IPS-18c (cell line): ENCODE measurements around the gene RPS6KA4.

Experiments used
- H3K4me3 ChIP-seq: 2 replicates; pipeline ENCODE4 v1.7.0; 2013; ENCODE audit warnings: low read depth, mild to moderate bottlenecking, low read length, moderate library complexity; ENCODE audit not compliant: insufficient read depth
- H3K9me3 ChIP-seq: one replicate; pipeline ENCODE4 v1.6.1; 2013; ENCODE audit warnings: mild to moderate bottlenecking, low read length, moderate library complexity; ENCODE audit not compliant: control insufficient read depth, insufficient read depth

RPS6KA4 gene

GRCh38 chr11:64356498-64357411, 2.2 kb upstream of the RPS6KA4 start:
- Histone ChIP-seq H3K4me3 (no peak overlapping the region), H3K9me3 (no peaks in the 10 kb centered on the region)

DNA sequence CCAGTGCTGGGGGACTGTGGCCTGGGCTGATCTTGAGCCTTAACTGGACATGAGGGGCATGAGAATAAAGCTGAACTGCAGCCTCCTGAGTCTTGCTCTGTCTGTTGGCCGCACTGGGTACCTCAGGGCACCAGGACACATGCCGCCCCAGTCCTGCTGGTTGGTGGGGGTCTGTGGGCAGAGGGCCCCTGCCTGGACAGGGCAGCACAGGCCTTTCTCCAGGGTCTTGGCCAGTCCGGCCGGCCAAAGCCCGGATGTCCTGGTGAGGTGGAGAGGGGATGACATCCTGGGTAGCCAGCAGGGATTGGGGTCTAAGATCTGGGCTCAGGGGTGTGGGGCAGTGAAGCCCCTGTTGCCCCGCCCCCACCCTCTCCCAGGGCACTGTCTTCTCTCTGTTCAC, 1.5 kb upstream of the RPS6KA4 start:
- H3K9me3 ChIP-seq, result no peaks in the 10 kb centered on the region
- H3K4me3 ChIP-seq, result no peak overlapping the region

- no peaks in the 10 kb centered on the region for H3K9me3 ChIP-seq
- peak overlapping the region; percentile 85; the same call in 1 of the 2 replicates for H3K4me3 ChIP-seq
These were observed 942 bp upstream of the RPS6KA4 start for GRCh38 chr11:64357904-64358535.

GRCh38 chr11:64358536-64358906, 441 bp upstream of the RPS6KA4 start:
- H3K4me3 ChIP-seq, result peak overlapping the region; percentile 85; the same call in 1 of the 2 replicates

GRCh38 chr11:64359712-64360445, 917 bp downstream of the RPS6KA4 start:
- Histone ChIP-seq H3K4me3 (peak overlapping the region; percentile 85), H3K9me3 (no peaks in the 10 kb centered on the region)

More at GRCh38 chr11:64358536-64358906, 441 bp upstream of the RPS6KA4 start:
- no peaks in the 10 kb centered on the region for H3K9me3 ChIP-seq

DNA sequence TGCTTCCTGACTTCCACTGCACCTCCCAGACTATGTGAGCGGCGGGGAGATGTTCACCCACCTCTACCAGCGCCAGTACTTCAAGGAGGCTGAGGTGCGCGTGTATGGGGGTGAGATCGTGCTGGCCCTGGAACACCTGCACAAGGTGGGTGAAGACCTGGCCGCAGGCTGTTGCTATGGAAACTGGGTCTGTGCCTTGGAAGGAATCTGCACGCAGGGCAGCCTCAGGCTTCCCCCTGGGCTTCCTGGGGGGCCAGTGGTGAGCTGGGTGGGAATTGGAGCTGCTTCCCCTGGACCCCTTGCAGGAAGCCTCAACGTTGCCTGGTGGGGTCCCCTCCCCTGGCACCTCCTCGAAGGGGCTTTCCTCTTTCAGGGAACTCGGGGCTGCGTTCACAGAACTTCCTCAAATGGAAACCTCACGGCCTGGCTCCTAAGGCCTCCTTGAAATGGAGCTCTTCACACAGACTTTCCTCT, 1.5 kb downstream of the RPS6KA4 start:
- Histone ChIP-seq H3K4me3 (no peak overlapping the region), H3K9me3 (no peaks in the 10 kb centered on the region)

DNA sequence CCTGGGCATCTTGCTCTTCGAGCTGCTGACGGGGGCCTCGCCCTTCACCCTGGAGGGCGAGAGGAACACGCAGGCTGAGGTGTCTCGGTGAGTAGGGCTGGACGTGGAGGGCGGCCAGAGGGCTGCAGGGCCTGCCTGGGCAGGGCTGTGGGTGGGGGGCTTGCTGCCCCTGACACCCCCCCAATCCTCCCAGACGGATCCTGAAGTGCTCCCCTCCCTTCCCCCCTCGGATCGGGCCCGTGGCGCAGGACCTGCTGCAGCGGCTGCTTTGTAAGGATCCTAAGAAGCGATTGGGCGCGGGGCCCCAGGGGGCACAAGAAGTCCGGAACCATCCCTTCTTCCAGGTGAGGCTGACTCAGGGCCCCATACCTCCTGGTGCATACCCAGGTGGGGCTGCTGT, 2.7 kb downstream of the RPS6KA4 start:
- no peaks in the 10 kb centered on the region for H3K9me3 ChIP-seq
- no peak overlapping the region for H3K4me3 ChIP-seq

DNA sequence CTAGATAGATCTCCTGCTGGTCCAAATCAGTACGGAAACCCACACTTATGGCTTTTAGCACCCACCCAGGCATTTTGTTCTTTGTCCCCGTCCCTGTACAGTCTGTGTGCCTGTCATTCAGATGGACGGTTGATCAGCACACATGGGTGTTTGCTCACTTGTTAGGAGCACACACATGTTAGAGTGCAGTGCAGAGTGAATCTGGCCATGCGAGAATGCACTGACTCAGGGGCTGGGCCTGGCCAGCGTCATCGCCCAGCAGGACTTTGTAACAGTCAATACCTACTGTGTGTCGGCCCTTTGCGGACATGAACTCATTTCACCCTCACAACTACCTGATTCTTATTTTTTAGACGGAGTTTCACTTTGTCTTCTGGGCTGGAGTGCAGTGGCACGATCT, 3.4 kb downstream of the RPS6KA4 start:
- Histone ChIP-seq H3K4me3 (no peak overlapping the region), H3K9me3 (no peaks in the 10 kb centered on the region)

- H3K9me3 ChIP-seq, result no peaks in the 10 kb centered on the region
These were observed 5.5 kb downstream of the RPS6KA4 start for GRCh38 chr11:64364435-64364834.

DNA sequence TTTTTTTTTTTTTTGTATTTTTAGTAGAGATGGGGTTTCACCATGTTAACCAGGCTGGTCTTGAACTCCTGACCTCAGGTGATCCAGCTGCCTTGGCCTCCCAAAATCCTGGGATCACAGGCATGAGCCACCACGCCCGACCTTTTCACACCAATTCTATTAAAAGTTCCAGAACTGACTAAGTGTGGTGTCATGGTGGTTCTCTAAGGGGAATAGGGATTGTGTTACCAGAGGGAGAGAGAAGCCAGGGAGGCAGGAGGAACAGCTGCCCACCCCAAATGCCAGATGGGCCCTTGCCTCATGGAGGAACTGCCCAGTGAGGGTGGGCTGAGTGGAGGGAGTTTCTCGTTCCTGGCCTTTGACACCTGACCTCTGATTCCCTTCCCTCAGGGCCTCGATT, 5.9 kb downstream of the RPS6KA4 start:
- Histone ChIP-seq H3K4me3 (no peak overlapping the region), H3K9me3 (no peaks in the 10 kb centered on the region)

More at GRCh38 chr11:64364435-64364834, 5.5 kb downstream of the RPS6KA4 start:
- no peak overlapping the region for H3K4me3 ChIP-seq

DNA sequence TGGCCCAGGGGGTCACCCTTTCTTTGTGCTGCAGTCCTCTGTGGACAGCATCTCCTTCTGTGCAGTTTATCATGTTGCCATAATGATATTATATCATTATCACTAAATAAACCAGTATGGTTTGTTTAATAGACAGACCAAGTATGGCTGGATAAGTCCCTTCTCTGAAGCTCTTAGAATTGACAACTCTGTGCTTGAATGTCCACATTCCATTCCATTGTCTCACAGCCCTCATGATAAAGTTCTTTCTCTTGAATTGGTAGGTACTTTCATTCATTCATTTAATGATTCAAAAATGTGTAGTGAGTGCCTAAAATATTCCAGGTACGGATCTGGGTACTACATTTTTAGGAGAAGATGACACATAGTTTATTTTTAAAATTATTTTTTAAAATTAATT, 7.8 kb downstream of the RPS6KA4 start:
- no peaks in the 10 kb centered on the region for H3K9me3 ChIP-seq

DNA sequence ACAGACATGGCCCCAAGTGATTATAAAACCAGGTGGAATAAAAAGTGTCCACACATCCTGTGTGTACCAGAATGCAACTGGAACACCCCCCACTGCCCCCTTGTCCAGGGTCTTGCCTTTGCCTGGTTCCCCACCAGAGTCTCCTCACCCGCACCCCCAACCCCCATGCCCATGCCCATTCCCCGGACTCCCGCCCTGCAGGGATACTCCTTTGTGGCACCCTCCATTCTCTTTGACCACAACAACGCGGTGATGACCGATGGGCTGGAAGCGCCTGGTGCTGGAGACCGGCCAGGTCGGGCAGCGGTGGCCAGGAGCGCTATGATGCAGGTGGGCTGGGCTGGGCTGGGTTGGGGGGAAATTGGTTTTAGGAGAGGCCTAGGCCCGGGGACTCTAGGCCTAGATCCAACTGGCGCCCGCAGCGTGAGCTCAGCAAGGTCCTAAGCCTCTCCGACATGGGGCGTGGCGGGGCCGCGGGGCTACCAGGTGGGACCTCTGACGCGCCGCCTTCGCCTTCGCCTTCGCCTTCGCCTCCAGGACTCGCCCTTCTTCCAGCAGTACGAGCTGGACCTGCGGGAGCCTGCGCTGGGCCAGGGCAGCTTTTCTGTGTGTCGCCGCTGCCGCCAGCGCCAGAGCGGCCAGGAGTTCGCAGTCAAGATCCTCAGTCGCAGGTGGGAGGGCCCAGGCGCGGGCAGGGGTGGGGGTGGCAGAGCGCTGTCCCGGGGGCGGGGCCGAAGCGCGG, 9.1 kb downstream of the RPS6KA4 start:
- no peaks in the 10 kb centered on the region for H3K9me3 ChIP-seq
- H3K4me3 ChIP-seq, result no peak overlapping the region

More for the DNA sequence above, 7.8 kb downstream of the RPS6KA4 start:
- no peak overlapping the region for H3K4me3 ChIP-seq

- Histone ChIP-seq H3K9me3 (no peaks in the 10 kb centered on the region), H3K4me3 (no peak overlapping the region)
These were observed 9.7 kb downstream of the RPS6KA4 start for GRCh38 chr11:64368673-64369074.

GRCh38 chr11:64369440-64370421, 10.8 kb downstream of the RPS6KA4 start:
- no peaks in the 10 kb centered on the region for H3K9me3 ChIP-seq
- H3K4me3 ChIP-seq, result no peak overlapping the region

DNA sequence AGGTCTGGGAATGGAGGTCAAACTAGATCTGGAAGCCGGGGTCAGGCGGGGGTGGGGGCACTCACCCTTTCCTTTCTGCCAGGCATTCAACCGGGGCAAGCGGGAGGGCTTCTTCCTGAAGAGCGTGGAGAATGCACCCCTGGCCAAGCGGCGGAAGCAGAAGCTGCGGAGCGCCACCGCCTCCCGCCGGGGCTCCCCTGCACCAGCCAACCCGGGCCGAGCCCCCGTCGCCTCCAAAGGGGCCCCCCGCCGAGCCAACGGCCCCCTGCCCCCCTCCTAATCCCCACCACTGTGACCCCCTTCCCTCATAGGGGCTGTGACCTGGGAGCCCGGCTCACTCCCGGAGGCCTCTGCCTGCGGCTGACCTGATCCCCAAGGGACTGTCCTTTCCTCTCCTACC, 12.2 kb downstream of the RPS6KA4 start:
- Histone ChIP-seq H3K4me3 (no peak overlapping the region), H3K9me3 (no peaks in the 10 kb centered on the region)

DNA sequence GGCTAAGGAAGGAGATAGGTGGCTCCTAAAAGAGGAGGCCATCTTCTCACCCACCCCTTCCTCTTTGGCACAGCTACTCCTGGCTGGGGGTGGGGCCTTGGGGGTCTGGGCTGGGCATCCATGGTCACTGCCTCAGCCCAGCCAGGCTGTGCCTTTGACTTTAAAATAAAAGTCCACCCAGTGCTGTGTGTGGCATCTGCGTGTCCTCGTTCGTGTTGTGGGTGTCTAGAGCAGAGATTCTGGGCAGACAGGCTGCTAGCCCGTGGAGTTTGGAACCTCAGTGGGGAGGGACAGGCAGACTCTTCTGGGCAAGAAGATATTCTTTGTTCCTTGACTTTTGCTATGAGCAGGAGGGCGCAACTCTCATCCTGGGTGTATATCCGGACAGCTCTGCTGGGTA, 13.1 kb downstream of the RPS6KA4 start:
- Histone ChIP-seq H3K4me3 (no peak overlapping the region), H3K9me3 (no peaks in the 10 kb centered on the region)
